ENCODE results near the gene CRYL1.
"Not testable (repeated sequence)": the region's sequence is repeated elsewhere in the genome, so short reads cannot be mapped to it uniquely, and the experiment has no call there.

Gene CRYL1

GRCh38 chr13:20460761-20461160 lies 64.9 kb downstream of the CRYL1 start:
- no peak for DNase-seq (ENCODE audit: low read depth in 2 of 2, low spot score in 1 of 2)

DNA sequence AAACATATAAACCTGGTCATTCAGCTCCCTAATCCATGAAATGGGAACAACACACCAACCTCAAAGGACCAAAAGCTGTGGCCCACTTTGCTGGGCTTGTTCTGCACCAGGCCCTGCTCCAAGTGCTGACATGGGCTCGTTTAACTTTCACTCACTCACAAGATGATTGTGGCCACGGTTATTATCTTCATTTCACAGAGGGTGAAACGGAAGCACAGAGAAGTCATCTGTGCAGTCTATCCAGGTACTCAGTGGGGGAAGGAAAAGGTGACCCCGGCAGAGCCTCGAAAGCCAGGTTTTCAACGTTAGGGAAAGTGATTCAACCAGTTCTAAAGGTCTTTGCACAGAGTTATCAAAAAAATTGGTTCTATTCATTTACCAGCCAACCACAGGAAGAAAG lies 68.0 kb downstream of the CRYL1 start:
- DNase-seq (ENCODE audit: low read depth in 2 of 2, low spot score in 1 of 2) = no peak

GRCh38 chr13:20456737-20457136 lies 68.9 kb downstream of the CRYL1 start:
- no peak for DNase-seq (ENCODE audit: low read depth in 2 of 2, low spot score in 1 of 2)

DNA sequence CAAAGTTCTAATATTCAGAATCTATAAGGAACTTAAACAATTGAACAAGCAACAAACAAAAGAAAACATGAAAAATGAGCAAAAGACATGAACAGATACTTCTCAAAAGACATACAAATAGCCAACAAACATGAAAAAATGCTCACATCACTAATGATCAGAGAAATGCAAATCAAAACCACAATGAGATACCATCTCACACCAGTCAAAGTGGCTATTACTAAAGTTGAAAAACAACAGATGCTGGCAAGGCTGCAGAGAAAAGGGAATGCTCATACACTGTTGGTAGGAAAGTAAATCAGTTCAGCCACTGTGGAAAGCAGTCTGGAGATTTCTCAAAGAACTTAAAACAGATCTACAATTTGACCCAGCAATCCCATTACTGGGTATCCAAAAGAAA lies 74.3 kb downstream of the CRYL1 start:
- DNase-seq (ENCODE audit: low read depth in 2 of 2, low spot score in 1 of 2) = no peak

- no peak for DNase-seq (ENCODE audit: low read depth in 2 of 2, low spot score in 1 of 2)
These were observed 77.2 kb downstream of the CRYL1 start for GRCh38 chr13:20448470-20448869.

GRCh38 chr13:20446900-20447299 lies 78.8 kb downstream of the CRYL1 start:
- DNase-seq (ENCODE audit: low read depth in 2 of 2, low spot score in 1 of 2) = no peak

DNA sequence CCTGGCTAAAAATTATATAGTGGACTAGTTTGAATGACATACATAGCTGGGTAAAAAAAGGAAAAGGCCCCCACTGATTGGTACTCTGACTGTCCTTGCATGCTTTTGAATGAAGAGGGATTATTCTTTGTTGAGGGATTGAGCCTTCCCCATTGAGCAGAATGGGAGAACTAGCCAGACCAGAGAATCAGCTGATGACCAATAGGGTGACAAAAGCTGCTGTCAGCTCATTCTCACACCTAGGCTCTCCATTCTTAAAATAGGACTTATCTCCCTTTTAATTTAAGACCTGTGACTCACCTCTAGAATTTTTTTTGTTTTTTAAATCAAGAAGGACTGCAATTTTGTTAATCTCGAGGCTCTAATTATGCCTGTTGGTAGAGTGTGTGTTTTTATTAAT lies 79.3 kb downstream of the CRYL1 start:
- DNase-seq (ENCODE audit: low read depth in 2 of 2, low spot score in 1 of 2) = no peak

GRCh38 chr13:20442798-20443381 lies 82.8 kb downstream of the CRYL1 start:
- no peak for DNase-seq (ENCODE audit: low read depth in 2 of 2, low spot score in 1 of 2)

GRCh38 chr13:20442375-20442774 lies 83.3 kb downstream of the CRYL1 start:
- no peak for DNase-seq (ENCODE audit: low read depth in 2 of 2, low spot score in 1 of 2)

GRCh38 chr13:20441879-20442278 lies 83.8 kb downstream of the CRYL1 start:
- DNase-seq (ENCODE audit: low read depth in 2 of 2, low spot score in 1 of 2) = no peak

DNA sequence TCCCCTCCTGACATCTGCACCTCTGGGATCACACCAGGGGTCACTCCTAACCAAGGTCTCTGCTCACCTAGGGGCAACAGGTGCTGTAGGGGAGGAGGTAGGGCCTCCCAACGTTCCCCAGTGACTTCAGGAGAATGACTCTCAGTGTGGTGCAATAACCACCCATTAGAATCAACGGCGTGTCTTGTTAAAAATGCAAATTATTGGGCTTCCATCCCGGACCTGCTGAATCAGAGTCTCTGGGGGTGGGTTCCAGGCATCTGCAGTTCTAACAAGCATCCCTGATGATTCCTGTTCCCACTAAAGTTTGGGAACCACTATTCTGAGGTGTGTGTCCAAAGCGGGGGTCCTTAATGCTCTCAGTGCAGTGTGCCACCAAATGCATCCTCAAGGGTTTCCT lies 84.6 kb downstream of the CRYL1 start:
- no peak for DNase-seq (ENCODE audit: low read depth in 2 of 2, low spot score in 1 of 2)

- DNase-seq (ENCODE audit: low read depth in 2 of 2, low spot score in 1 of 2) = no peak
These were observed 86.4 kb downstream of the CRYL1 start for GRCh38 chr13:20439261-20439660.

DNA sequence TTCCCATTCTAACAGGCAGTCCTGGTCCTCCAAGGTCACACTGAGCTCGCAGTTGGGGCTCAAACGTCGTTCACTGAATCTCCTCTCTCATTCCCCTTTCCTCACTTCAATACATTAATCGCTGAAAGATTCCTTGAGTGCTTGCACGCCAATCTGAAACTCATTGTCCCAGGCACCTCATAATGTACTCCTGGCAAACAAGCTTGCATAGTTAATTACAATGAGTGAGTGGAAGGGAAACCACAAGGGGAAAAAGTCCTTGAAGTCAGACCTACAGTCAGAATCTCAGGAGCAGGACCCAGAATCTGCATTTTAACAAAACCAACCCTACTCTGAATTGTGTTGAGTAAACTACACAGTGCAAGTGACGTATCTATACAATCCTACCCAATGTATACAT lies 86.9 kb downstream of the CRYL1 start:
- no peak for DNase-seq (ENCODE audit: low read depth in 2 of 2, low spot score in 1 of 2)

GRCh38 chr13:20436505-20436904 lies 89.2 kb downstream of the CRYL1 start:
- no peak for DNase-seq (ENCODE audit: low read depth in 2 of 2, low spot score in 1 of 2)

- no peak for DNase-seq (ENCODE audit: low read depth in 2 of 2, low spot score in 1 of 2)
These were observed 89.9 kb downstream of the CRYL1 start for GRCh38 chr13:20435616-20436368.

- not testable (repeated sequence) for DNase-seq (ENCODE audit: low read depth in 2 of 2, low spot score in 1 of 2)
These were observed 91.4 kb downstream of the CRYL1 start for GRCh38 chr13:20434210-20434609.

- DNase-seq (ENCODE audit: low read depth in 2 of 2, low spot score in 1 of 2) = no peak
These were observed 93.8 kb downstream of the CRYL1 start for GRCh38 chr13:20431687-20432384.

GRCh38 chr13:20431080-20431479 lies 94.6 kb downstream of the CRYL1 start:
- DNase-seq (ENCODE audit: low read depth in 2 of 2, low spot score in 1 of 2) = no peak

DNA sequence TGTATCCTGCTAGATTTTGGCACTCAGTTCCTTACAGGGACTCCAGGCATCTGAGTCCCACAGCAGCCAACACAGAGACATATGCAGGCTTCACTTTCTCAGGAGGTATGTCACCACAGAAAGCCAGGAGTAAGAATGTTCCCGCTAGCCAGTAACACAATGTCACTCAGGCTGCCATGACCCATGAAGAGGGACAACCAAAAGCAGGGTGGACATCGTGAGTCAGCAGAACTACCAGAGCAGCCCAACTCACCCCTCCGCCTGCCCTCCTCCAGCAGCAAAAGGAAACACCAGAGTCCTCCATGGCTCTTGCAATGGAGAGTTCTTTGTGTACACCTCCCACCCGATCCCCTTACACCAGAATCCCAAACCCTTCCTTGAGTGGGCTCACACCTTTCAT lies 95.4 kb downstream of the CRYL1 start:
- DNase-seq (ENCODE audit: low read depth in 2 of 2, low spot score in 1 of 2) = no peak

- DNase-seq (ENCODE audit: low read depth in 2 of 2, low spot score in 1 of 2) = no peak
These were observed 96.0 kb downstream of the CRYL1 start for GRCh38 chr13:20429682-20430081.

GRCh38 chr13:20428666-20429644 lies 96.7 kb downstream of the CRYL1 start:
- DNase-seq (ENCODE audit: low read depth in 2 of 2, low spot score in 1 of 2) = no peak

Data from stimulated activated CD8-positive, alpha-beta memory T cell treated with anti-CD3 and anti-CD28 coated beads, Interleukin-4, amount 100 ng/mL, for 4 hours (primary cell).